GM18505 (cell line): ENCODE results near the gene NEUROD1.

ENCODE experiments used
- ATAC-seq: cut with Tn5 transposase; IDR thresholded peaks from one replicate; pipeline ENCODE4 v1.9.1; 2021; ENCODE audit not compliant: unreplicated experiment
- POLR2A ChIP-seq: IDR thresholded peaks from 4 replicates; pipeline ENCODE4 v1.6.1; 2011; ENCODE audit warnings: borderline replicate concordance; ENCODE audit not compliant: insufficient read depth, insufficient read length; ENCODE audit errors: extremely low read depth

Gene NEUROD1

GRCh38 chr2:181642086-181642485, 38.2 kb downstream of the NEUROD1 start:
- TF ChIP-seq POLR2A = no peak
- no peak for ATAC-seq

DNA sequence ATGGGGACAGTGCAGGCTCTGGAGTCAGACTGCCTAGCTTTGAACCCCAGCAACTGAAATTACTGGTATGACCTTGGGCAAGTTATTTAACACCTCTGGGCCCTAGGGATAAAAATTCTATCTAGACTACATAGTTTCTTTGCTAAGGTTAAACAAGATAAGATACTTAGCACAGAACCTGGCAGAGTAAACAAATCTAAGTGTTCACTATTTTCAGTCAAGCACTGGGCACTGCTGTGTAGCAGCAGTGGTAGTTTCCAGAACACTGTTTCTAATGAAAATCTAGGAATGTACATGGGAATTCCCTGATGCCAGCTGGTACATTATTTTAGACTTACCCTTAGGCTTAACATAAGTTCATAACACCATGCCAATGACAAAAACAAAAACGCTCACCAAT, 40.6 kb downstream of the NEUROD1 start:
- ATAC-seq = no peak
- TF ChIP-seq POLR2A = no peak

GRCh38 chr2:181632733-181633401, 47.5 kb downstream of the NEUROD1 start:
- peak; percentile 62 for ATAC-seq

DNA sequence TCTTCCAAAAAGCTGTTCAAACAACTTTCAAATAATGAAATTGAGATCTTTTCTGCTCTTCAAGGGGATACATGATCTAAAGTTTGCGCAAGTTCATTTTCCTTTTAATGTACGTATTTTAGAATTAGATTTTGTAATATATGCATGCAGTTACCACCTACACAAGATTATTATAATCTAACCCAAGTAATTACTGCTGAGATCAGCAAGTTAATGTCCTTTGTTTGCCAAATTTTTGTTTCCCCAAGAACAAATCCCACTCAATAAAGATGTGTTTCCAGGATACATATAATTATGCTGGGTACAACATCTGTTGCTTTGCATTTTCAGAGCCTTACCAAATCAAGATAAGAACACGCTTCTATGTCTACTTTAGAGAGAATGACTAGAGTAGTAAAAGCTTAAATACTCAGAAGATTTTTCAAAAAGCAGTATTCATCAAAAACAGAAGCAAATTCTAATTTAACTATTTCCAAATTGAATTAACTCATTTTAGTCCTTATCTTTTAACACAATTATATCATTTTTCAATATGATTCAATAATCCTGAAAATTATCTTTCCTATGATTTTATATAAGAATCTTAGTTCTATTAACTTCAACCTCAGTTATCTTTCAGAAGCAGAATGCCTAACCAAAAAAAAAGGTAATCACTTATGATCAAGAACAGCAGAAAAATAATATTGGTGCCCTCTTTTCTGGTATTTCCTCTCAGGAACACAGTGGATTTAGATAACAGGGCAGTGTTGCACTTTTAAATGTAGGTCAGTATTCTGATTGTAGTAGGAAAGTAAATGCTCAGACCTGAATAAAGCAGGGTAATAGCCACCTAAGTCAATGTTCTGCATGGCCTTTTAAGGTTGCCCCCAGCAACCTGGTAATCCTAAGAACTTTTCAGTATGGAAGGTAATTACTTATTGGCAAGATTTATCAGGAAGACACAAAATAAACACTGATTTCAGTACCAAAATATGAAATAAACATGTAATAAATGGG, 51.4 kb downstream of the NEUROD1 start:
- no peak for TF ChIP-seq POLR2A
- no peak for ATAC-seq

More at GRCh38 chr2:181632733-181633401, 47.5 kb downstream of the NEUROD1 start:
- no peak for TF ChIP-seq POLR2A

DNA sequence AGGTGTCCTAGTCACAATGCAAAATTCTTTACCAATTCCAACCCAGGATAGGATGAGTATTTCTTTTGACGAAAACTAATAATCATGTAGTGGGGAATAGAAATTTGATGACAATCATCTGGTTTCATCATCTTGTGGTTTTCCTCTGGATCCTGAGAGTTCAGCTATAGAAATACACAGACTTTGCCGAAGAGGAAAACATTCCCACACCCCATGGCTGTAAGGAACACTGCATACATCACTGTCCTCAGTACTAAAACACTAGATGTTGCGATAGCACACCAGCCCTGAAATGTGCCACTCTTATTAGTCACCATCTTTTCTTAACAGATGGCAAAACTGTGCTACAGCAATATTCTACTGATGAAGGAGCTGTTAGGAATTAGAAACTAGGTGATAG, 52.8 kb downstream of the NEUROD1 start:
- no peak for ATAC-seq
- TF ChIP-seq POLR2A = no peak

- TF ChIP-seq POLR2A = no peak
Observed at GRCh38 chr2:181626671-181627070, 53.6 kb downstream of the NEUROD1 start.

More at GRCh38 chr2:181626671-181627070, 53.6 kb downstream of the NEUROD1 start:
- no peak for ATAC-seq
